ENCODE data around the gene ZNF708. TPM values are rescaled to one million over a fixed set of nuclear protein-coding genes. Genes with fewer than 3 reads are reported as not detected.

Gene ZNF708
- total and polyA plus RNA-seq, 9 of the 15 experiments (the other 6 are each of a cell fraction or from before 2014, with no cell fraction given): 2.9 to 11.9 (median 6.7) TPM

GRCh38 chr19:21256722-21257121 is 72.5 kb downstream of the ZNF708 start:
- H3K4me2 ChIP-seq (ENCODE audit: insufficient read depth, low read length): no peak overlapping the region
- WGBS (ENCODE audit: insufficient coverage, low coverage, missing lambda C conversion rate): 0% methylated on average over 1 of the region's 1 CpG
- no peaks in the 10 kb centered on the region for H4K20me1 ChIP-seq (replicated peaks; ENCODE audit: control insufficient read depth, insufficient read depth, low read length)
- no peaks in the 10 kb centered on the region for H3K9me1 ChIP-seq (ENCODE audit: control insufficient read depth, insufficient read depth, low read length)
- H3K36me3 ChIP-seq (ENCODE audit: control insufficient read depth, insufficient read depth, low read length): no peaks in the 10 kb centered on the region
- no peaks in the 10 kb centered on the region for H3K27me3 ChIP-seq (ENCODE audit: control insufficient read depth in 2 of 2, insufficient read depth in 2 of 2, low read length in 2 of 2)
- no peak overlapping the region for H3K9ac ChIP-seq (ENCODE audit: insufficient read depth in 1 of 2, low read depth in 2 of 2, low read length in 2 of 2)
- no peak overlapping the region for H2AFZ ChIP-seq (ENCODE audit: low read depth, low read length)
- peak; percentile 61; the same call in 2 of the 3 replicates for ATAC-seq
- no peak overlapping the region for H3K4me3 ChIP-seq
- intact Hi-C loops (cut with micrococcal nuclease): loop anchor here (2.0 kb wide), 1 partner anchor 248 kb away; no protein-coding TSS in a partner anchor
- ChIA-PET POLR2A (no interaction called here), CTCF (ENCODE audit: low intra/inter-chr PET ratio) (interaction anchor here (0.8 kb wide), 1 partner anchor 249 kb away, joined by 7 read pairs; no protein-coding TSS in a partner anchor)
- no TSS peak for BruUV-seq (replicated peaks)
- peak; percentile 51 for FAIRE-seq
- no peaks in the 10 kb centered on the region for H3K79me2 ChIP-seq (ENCODE audit: control insufficient read depth, insufficient read depth, low read length)
- DNase-seq (ENCODE audit: extremely low read depth in 1 of 4, low spot score in 3 of 4): peak; percentile 8 to 34 (median 16)
- no peaks in the 10 kb centered on the region for H3K9me3 ChIP-seq (replicated peaks; ENCODE audit: control insufficient read depth, insufficient read depth, low read depth, low read length)
- in situ Hi-C loops (cut with MboI): no loop called here
- H3K27ac ChIP-seq (ENCODE audit: extremely low read depth, low read depth, low read length): no peak overlapping the region
- H3K4me1 ChIP-seq (replicated peaks in 1 of 2; ENCODE audit: control insufficient read depth in 2 of 2, insufficient read depth in 2 of 2, low read length in 2 of 2): no peaks in the 10 kb centered on the region
- TF ChIP-seq DIDO1 (tag; IDR thresholded peaks at IDR 0.05; ENCODE audit: low read depth) (no peak), SMAD3 (CRISPR knock-in tag; conservative IDR thresholded peaks at IDR 0.05) (no peak), CSDE1 (IDR thresholded peaks at IDR 0.05) (no peak), REST (IDR thresholded peaks at IDR 0.05; ENCODE audit: borderline replicate concordance) (peak; percentile 58; the same call in 1 of the 2 replicates), REST (CRISPR knock-in tag; IDR thresholded peaks at IDR 0.05; ENCODE audit: low read depth) (no peak), FOSL1 (tag; conservative IDR thresholded peaks at IDR 0.05) (no peak), PTTG1 (tag; IDR thresholded peaks at IDR 0.05; ENCODE audit: low read depth) (no peak), POU5F1 (IDR thresholded peaks at IDR 0.05; ENCODE audit: borderline replicate concordance, low read depth, low read length, partially characterized antibody) (no peak), ZNF57 (CRISPR knock-in tag; IDR thresholded peaks at IDR 0.05) (no peak), ARID3B (CRISPR knock-in tag; IDR thresholded peaks at IDR 0.05; ENCODE audit: borderline replicate concordance) (no peak), NR2C2 (CRISPR knock-in tag; IDR thresholded peaks at IDR 0.05) (no peak), NR2C2 (tag; IDR thresholded peaks at IDR 0.05) (no peak), SMARCB1 (IDR thresholded peaks at IDR 0.05; ENCODE audit: insufficient read length, low read depth) (no peak), CHD2 (IDR thresholded peaks at IDR 0.05; ENCODE audit: low read depth, low read length) (no peak), GTF2F1 (IDR thresholded peaks at IDR 0.05; ENCODE audit: low read depth, low read length) (no peak)

Measured in K562 (cell line).